Ammon's horn (tissue), 1 donor: ENCODE data around the gene NGF.
"Not testable (repeated sequence)": the region's sequence is repeated elsewhere in the genome, so short reads cannot be mapped to it uniquely, and the experiment has no call there.

Source experiments
- DNase-seq: peaks from one replicate; pipeline ENCODE4 v3.0.0-alpha.2; 2016; ENCODE audit warnings: low spot score

NGF gene

GRCh38 chr1:115309504-115309903, 28.5 kb downstream of the NGF start:
- DNase-seq, result not testable (repeated sequence)

GRCh38 chr1:115308969-115309368, 29.1 kb downstream of the NGF start:
- no peak for DNase-seq

GRCh38 chr1:115307661-115308060, 30.4 kb downstream of the NGF start:
- no peak for DNase-seq

GRCh38 chr1:115306146-115306545, 31.9 kb downstream of the NGF start:
- no peak for DNase-seq

GRCh38 chr1:115303364-115303763, 34.7 kb downstream of the NGF start:
- DNase-seq, result no peak

- DNase-seq, result no peak
Measured at GRCh38 chr1:115302390-115302961, 35.6 kb downstream of the NGF start.

- peak; percentile 66 for DNase-seq
Measured at GRCh38 chr1:115301438-115302020, 36.5 kb downstream of the NGF start.

GRCh38 chr1:115300087-115300876, 37.8 kb downstream of the NGF start:
- DNase-seq, result no peak

- no peak for DNase-seq
Measured at GRCh38 chr1:115299266-115299665, 38.8 kb downstream of the NGF start.

- DNase-seq, result no peak
Measured at GRCh38 chr1:115296981-115297380, 41.1 kb downstream of the NGF start.

- no peak for DNase-seq
Measured at GRCh38 chr1:115295904-115296696, 41.9 kb downstream of the NGF start.

GRCh38 chr1:115293899-115294298, 44.1 kb downstream of the NGF start:
- no peak for DNase-seq

- no peak for DNase-seq
Measured at GRCh38 chr1:115293006-115293405, 45.0 kb downstream of the NGF start.

- no peak for DNase-seq
Measured at GRCh38 chr1:115291741-115292140, 46.3 kb downstream of the NGF start.

- DNase-seq, result no peak
Measured at GRCh38 chr1:115289940-115290339, 48.1 kb downstream of the NGF start.

GRCh38 chr1:115288591-115289198, 49.4 kb downstream of the NGF start:
- DNase-seq, result no peak

- no peak for DNase-seq
Measured at GRCh38 chr1:115286431-115287205, 51.4 kb downstream of the NGF start.

GRCh38 chr1:115284209-115284608, 53.8 kb downstream of the NGF start:
- no peak for DNase-seq

GRCh38 chr1:115283681-115284146, 54.3 kb downstream of the NGF start:
- no peak for DNase-seq

- no peak for DNase-seq
Measured at GRCh38 chr1:115283249-115283648, 54.8 kb downstream of the NGF start.

- no peak for DNase-seq
Measured at GRCh38 chr1:115282807-115283208, 55.2 kb downstream of the NGF start.
